ENCODE measurements around the gene WBP1L.
"Not testable (repeated sequence)": the region's sequence is repeated elsewhere in the genome, so short reads cannot be mapped to it uniquely, and the experiment has no call there.

Gene WBP1L

DNA sequence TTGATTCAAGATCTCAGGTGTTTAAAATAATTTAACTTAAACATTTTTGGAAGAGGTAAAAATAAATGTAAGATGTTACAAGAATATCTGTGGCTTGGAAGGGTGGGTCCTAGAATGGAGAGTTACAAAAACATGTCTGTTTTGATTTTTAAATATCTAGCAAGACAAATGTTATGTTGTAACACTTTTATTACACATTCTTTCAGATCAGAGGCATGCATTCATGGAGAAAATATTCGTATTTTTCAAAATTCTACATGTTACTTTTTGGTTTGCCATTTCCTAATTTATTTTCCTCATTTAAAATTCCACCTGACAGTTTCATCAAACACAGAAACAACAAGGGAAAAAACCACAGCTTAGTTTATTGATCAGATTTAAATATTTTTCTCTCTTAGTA lies 10.0 kb downstream of the WBP1L start:
- no peak for FAIRE-seq

GRCh38 chr10:102757323-102757722 lies 13.6 kb downstream of the WBP1L start:
- no peak for FAIRE-seq
- no peak for DNase-seq (ENCODE audit: insufficient read length, low spot score)

More for the DNA sequence above, 10.0 kb downstream of the WBP1L start:
- no peak for DNase-seq (ENCODE audit: insufficient read length, low spot score)

GRCh38 chr10:102758240-102758932 lies 14.6 kb downstream of the WBP1L start:
- DNase-seq (ENCODE audit: insufficient read length, low spot score) = no peak
- FAIRE-seq = no peak

DNA sequence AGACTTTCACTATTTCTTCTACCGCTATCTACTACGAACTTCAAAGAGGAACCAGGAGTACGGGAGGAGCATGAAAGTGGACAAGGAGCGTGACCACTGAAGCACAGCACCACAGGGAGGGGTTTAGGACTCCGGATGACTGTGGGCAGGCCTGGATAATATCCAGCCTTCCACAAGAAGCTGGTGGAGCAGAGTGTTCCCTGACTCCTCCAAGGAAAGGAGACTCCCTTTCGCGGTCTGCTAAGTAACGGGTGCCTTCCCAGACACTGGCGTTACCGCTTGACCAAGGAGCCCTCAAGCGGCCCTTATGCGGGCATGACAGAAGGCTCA lies 15.2 kb downstream of the WBP1L start:
- FAIRE-seq; DNase-seq (ENCODE audit: insufficient read length, low spot score): not testable (repeated sequence)

- FAIRE-seq (no peak), DNase-seq (ENCODE audit: insufficient read length, low spot score) (no peak)
Observed at GRCh38 chr10:102759497-102760210, 15.9 kb downstream of the WBP1L start.

DNA sequence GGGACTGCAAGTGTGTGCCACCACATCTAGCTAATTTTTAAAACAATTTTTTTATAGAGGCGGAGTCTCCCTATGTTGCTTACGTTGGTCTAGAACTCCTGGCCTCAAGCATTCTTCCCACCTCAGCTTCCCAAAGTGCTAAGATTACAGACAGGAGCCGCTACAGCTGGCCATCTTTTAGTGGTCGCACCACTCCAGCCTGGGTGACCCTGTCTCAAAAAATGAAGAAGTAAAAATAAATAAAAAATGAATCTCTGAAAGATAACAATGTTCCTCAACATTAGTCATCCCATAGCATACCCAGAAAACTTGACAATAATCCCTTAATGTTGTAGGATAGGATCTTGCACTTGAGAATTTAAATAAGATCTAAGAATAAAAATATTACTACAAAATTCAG lies 18.2 kb downstream of the WBP1L start:
- FAIRE-seq = no peak
- DNase-seq (ENCODE audit: insufficient read length, low spot score) = no peak

DNA sequence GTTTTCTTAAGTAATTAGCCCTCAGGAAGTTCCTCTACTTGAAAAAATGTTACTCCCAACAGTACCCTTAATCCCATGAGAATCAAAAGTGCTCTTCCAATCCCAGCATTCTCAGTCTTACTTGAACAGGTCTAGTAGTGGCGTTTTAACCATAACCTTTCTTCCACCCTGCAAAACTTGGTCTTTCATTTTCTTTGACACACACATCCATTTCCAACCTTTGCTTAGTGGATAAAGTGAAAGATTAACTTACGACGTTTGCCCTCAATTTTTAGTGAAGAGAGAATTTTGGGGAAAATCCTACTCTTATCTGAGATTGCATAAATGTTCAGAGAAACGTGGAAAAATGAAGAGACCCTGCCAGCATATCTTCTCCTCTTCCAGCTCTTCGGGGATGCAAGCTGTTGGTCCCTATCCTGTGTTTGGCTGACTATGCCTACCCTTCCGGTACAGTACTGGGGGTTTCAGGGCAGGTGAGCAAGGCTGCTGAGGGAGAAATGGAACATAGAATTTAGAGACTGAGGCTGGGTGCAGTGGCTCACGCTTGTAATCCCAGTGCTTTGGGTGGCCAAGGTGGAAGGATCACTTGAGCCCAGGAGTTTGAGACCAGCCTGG lies 18.8 kb downstream of the WBP1L start:
- no peak for FAIRE-seq

DNA sequence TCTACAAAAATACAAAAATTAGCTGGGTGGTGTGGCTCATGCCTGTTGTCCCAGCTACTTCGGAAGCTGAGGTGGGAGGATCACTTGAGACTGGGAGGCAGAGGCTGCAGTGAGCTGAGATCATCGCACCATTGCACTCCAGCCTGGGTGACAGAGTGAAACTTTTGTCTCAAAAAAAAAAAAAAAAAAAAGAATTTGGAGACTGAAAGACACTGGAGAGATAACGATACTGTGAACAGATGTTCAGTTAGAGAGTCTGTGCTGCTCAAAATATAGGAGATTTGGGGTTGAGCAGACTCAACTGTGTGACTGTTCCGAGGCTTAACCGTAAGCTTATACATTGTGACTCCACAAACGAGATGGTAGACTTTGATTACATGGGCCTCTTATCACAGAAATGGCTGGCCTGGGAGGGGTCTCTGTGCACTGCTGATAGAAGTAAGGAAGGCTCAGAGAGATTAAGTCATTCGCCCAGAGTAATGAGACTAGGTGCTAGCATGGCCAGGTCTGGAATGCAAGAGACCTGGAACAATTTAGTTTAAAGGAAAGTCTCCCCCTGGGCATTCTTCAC lies 19.4 kb downstream of the WBP1L start:
- FAIRE-seq (no peak), DNase-seq (ENCODE audit: insufficient read length, low spot score) (no peak)

More for the DNA sequence above, 18.8 kb downstream of the WBP1L start:
- no peak for DNase-seq (ENCODE audit: insufficient read length, low spot score)

DNA sequence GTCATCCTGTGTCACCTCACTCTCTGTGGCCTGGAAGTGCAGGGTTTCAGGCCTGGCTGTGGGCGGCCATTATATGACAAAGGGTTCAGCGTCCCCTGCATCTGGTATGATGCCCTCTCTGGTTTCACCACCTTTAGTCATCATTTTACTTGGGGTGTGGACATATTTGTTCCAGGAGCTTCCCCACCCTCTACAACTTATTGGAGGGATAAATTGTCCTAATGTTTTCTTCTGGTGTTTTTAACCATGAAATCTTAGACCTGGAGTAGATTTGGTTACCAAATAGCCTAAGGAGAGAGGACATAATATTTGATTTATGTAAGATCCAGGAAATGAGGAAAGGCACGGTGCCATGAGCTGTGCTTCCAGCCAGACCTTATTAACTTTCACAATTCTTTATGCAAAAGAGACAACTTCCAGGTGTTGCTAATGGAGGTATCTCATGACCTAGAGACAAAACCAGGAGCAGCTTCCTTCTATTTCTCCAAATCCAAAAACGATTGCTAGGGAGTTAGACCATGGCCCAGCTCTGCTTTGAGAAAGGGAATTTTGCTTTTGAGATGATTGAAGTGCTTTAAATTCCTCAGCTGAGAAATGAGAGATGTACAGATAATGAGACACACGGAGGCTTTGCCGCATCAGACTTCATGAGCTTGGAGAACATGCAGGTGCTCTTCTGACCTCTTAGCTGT lies 20.9 kb downstream of the WBP1L start:
- DNase-seq (ENCODE audit: insufficient read length, low spot score) = no peak
- FAIRE-seq = no peak

DNA sequence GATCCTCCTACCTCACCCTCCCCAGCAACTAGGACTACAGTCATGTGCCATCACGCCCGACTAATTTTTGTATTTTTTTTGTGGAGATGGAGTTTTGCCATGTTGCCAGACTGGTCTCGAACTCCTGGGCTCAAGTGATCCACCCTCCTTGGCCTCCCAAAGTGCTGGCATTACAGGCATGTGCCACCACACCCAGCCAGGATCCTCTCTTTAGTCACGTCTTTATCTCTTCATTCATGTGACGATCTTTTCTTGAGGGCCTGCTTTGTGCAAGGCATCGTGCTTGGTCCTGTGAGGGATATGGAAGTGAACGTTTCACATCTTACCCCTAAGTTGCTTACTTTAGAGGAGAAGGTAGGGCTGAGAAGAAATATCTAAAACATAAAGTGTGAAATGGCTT lies 21.6 kb downstream of the WBP1L start:
- DNase-seq (ENCODE audit: insufficient read length, low spot score) = no peak
- no peak for FAIRE-seq

DNA sequence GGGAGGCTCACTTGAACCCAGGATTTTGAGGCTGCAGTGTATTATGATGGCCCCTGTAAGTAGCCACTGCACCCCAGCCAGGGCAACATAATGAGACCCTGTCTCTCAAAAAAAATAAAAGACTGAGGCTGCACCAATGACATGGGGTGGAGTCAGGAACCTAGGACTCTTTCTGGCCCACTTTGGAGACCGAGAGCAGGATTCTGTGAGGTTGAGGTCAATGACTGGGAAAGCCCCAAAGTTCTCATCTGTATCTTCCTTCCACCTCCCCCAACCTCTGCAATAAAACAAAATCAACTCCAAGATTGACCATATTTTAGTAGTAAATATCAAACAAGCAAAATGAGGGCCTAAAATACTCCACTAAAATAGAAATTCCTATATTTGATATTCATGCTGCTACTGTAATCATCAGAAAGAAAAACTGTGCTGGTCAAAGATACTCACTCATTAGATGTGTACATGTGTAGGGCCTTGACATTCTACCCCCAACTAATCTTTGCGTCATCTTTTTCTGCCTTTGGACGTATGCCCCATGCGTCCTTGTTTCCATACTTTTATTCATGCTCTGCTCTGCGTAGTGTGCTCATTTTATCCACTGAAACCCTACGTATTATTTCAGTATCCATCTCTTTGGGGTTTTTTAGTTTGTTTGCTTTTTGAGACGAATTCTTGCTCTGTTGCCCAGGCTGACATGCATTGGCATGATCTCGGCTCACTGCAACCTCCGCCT lies 23.8 kb downstream of the WBP1L start:
- DNase-seq (ENCODE audit: insufficient read length, low spot score) = no peak
- no peak for FAIRE-seq

GRCh38 chr10:102769375-102770107 lies 25.8 kb downstream of the WBP1L start:
- FAIRE-seq (peak; percentile 51), DNase-seq (ENCODE audit: insufficient read length, low spot score) (no peak)

DNA sequence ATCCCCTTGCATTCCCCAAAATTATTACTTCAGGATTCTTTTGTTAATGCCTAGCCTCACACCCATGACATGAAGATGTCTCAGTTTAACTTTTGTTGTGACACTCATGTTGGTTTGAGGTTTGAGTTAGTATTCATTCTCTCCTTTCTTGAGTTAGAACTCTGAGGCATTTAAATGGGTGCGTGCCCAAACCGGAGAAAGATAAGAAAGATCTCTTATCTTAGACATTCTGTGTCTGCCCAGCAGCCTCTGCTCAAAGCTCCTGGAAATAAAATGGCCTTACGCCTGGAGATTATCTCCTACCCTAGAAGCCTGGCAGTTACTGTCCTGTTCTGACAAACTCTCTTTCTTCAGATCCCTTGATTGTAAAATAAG lies 26.3 kb downstream of the WBP1L start:
- FAIRE-seq = no peak

DNA sequence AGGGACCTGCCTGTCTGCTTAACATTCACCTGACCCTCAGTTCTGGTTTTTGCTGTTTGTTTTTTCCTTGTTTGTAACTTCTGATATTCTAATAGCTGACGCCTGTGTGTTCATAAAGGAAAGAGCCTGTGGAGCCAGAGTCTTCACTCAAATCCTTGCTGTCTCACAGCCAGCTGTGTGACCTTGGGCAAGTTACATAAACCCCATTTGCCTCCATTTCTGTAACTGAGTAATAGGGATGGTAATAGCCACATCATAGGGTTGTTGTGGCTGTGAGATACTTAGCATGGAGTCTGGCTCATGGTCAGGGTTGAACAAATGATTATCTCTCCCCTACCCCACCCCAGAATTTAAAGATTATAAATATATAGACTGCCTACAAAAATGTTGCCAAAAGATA lies 27.0 kb downstream of the WBP1L start:
- no peak for DNase-seq (ENCODE audit: insufficient read length, low spot score)
- no peak for FAIRE-seq

More for the DNA sequence above, 26.3 kb downstream of the WBP1L start:
- no peak for DNase-seq (ENCODE audit: insufficient read length, low spot score)

DNA sequence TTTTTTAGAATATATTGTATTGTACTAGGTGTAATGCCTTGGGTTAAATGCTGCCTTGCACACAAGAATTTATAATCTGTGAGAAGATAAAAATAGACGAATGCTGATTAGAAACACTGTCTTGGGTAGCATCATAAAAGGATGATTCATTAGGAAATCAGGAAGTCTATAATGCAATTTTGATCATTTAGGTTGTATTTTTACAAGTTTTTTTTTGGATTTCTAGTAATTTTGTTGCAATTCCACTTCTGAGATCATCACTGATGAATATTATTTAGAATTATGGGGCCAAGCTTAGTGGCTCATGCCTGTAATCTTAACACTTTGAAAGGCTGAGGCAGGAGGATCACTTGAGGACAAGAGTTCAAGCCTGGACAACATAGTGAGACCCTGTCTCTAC lies 29.6 kb downstream of the WBP1L start:
- no peak for FAIRE-seq
- no peak for DNase-seq (ENCODE audit: insufficient read length, low spot score)

DNA sequence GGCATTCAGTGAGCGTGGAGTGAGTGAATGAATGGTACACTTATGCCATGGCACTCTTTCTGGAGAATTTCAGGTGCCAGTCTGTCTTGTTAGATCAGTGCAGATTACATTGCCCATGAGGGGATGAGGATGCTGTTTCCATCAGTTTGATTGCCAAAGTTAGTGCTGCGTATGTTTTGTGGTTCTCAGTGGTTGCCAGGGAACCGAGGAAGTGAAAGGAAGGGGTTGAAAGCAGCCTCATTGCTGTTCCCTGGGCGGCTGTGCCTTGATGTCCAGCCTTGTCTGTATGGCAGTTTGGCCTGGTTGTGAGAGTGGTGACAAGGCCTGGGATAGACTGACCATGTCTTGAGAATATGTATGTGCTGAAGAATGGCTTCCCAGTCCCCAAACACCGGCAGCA lies 30.2 kb downstream of the WBP1L start:
- DNase-seq (ENCODE audit: insufficient read length, low spot score) (peak; percentile 22), FAIRE-seq (no peak)

GRCh38 chr10:102775201-102775934 lies 31.6 kb downstream of the WBP1L start:
- DNase-seq (ENCODE audit: insufficient read length, low spot score) = no peak
- FAIRE-seq = no peak

DNA sequence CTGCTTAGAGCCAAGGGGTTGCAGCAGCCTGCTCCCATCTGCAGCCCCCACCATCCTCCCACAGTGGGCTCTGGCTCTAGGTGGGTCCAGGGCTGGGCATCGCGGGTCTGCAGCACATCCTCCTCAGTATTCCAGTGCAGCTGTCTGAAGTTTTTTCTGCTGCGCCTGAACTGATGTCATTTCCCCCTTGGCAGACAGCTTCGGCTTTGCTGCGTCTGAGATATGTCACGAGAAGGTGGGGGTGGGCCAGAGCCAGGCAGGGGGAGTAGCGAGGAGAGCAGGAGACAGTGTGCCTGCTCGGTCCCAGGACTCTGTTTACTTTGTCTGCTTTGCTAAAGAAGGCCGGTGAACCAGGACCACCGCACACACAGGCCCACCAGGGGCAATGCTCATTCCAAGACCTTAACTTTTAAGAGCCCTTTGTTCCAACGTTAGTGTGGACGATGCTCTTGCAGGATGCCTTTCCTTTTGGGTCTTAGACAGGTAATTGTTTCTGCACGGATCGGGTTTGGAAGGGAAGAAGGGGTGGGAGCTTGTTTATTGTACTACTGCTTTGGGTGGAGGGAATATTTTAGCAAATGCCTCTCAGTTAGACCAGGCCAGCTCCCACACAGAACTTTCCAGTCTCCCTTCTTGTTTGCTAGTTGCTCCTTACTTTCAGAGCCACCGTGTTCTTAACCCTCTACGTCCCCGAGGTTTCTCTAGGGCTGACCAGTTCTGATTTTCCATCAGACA lies 32.4 kb downstream of the WBP1L start:
- no peak for FAIRE-seq
- DNase-seq (ENCODE audit: insufficient read length, low spot score) = no peak

All from GM19239 (cell line).